Mesenchymal stem cell (in vitro differentiated cells and primary cell): ENCODE results near the gene FOXN4.

ENCODE experiments used
- DNase-seq: peaks from one replicate; pipeline ENCODE4 v3.0.0-alpha.2; 2013
- H2AFZ ChIP-seq: one replicate; pipeline ENCODE4 v1.6.1; 2013; ENCODE audit warnings: low read depth, mild to moderate bottlenecking, control low read depth, inconsistent platforms, low read length, moderate library complexity
- H2AK5ac ChIP-seq: 2 replicates; pipeline ENCODE4 v1.6.1; 2013; ENCODE audit warnings: low read length, moderate library complexity, mild to moderate bottlenecking, inconsistent platforms; ENCODE audit not compliant: severe bottlenecking
- H2BK120ac ChIP-seq: one replicate; pipeline ENCODE4 v1.6.1; 2013; ENCODE audit warnings: low read depth, mild to moderate bottlenecking, inconsistent platforms, low read length, moderate library complexity
- H2BK12ac ChIP-seq, 2 experiments: one replicate each; pipeline ENCODE4 v1.6.1; 2013; ENCODE audit warnings: inconsistent platforms in 2 of 2, low read length in 2 of 2, mild to moderate bottlenecking in 2 of 2, moderate library complexity in 2 of 2, control low read depth in 1 of 2
- H2BK15ac ChIP-seq: one replicate; pipeline ENCODE4 v1.6.1; 2013; ENCODE audit warnings: mild to moderate bottlenecking, low read depth, inconsistent platforms; ENCODE audit not compliant: poor library complexity, severe bottlenecking
- H2BK5ac ChIP-seq: 2 replicates; pipeline ENCODE4 v1.6.1; 2013; ENCODE audit warnings: low read depth, mild to moderate bottlenecking, low read length, control low read depth, inconsistent platforms; ENCODE audit not compliant: poor library complexity, severe bottlenecking
- H3K14ac ChIP-seq, 2 experiments: one replicate each; pipeline ENCODE4 v1.6.1; 2013; ENCODE audit warnings: inconsistent platforms in 2 of 2, low read length in 2 of 2, control low read depth in 1 of 2, mild to moderate bottlenecking in 1 of 2, moderate library complexity in 1 of 2
- H3K18ac ChIP-seq, 2 experiments: one replicate each; pipeline ENCODE4 v1.6.1; 2013; ENCODE audit warnings: inconsistent platforms in 2 of 2, low read length in 2 of 2, control low read depth in 1 of 2, low read depth in 1 of 2, mild to moderate bottlenecking in 1 of 2
- H3K23ac ChIP-seq, 2 experiments: one replicate each; pipeline ENCODE4 v1.6.1; 2013; ENCODE audit warnings: inconsistent platforms in 2 of 2, low read length in 2 of 2, mild to moderate bottlenecking in 2 of 2, moderate library complexity in 2 of 2, control low read depth in 1 of 2
- H3K27ac ChIP-seq: 2 replicates; pipeline ENCODE4 v1.5.1; 2013; ENCODE audit warnings: mild to moderate bottlenecking, moderate library complexity, low read length, control low read depth, inconsistent platforms; ENCODE audit not compliant: poor library complexity, severe bottlenecking
- H3K27me3 ChIP-seq, 2 experiments: 2 replicates each; pipeline versions ENCODE4 v1.6.1 to v1.7.0; 2013; ENCODE audit warnings: low read length in 2 of 2, mild to moderate bottlenecking in 2 of 2, moderate library complexity in 2 of 2, control low read depth in 1 of 2, inconsistent platforms in 1 of 2; ENCODE audit not compliant: control insufficient read depth in 1 of 2, insufficient read depth in 1 of 2
- H3K36me3 ChIP-seq, 2 experiments: 2 replicates each; pipeline versions ENCODE4 v1.6.1 to v1.7.0; 2013; ENCODE audit warnings: low read length in 2 of 2, control low read depth in 1 of 2, inconsistent platforms in 1 of 2, low read depth in 1 of 2, mild to moderate bottlenecking in 1 of 2; ENCODE audit not compliant: insufficient read depth in 2 of 2, control insufficient read depth in 1 of 2
- H3K4ac ChIP-seq, 2 experiments: one replicate each; pipeline ENCODE4 v1.6.1; 2013; ENCODE audit warnings: inconsistent platforms in 2 of 2, low read length in 2 of 2, mild to moderate bottlenecking in 2 of 2, moderate library complexity in 2 of 2, control low read depth in 1 of 2, low read depth in 1 of 2
- H3K4me1 ChIP-seq: 2 replicates; pipeline ENCODE4 v1.6.1; 2013; ENCODE audit warnings: low read depth, low read length, control low read depth; ENCODE audit not compliant: control insufficient read depth, insufficient read depth
- H3K4me2 ChIP-seq: 2 replicates; pipeline ENCODE4 v1.6.1; 2013; ENCODE audit warnings: low read length, mild to moderate bottlenecking, inconsistent platforms; ENCODE audit not compliant: poor library complexity, severe bottlenecking
- H3K4me3 ChIP-seq, 2 experiments: 2 replicates each; pipeline versions ENCODE4 v1.5.1 to v1.7.0; 2013; ENCODE audit warnings: low read length in 2 of 2, mild to moderate bottlenecking in 2 of 2, control low read depth in 1 of 2, low read depth in 1 of 2; ENCODE audit not compliant: insufficient read depth in 1 of 2
- H3K79me1 ChIP-seq: replicated peaks from 2 replicates; pipeline ENCODE4 v1.6.1; 2013; ENCODE audit warnings: mild to moderate bottlenecking, control low read depth, low read length, inconsistent platforms; ENCODE audit not compliant: poor library complexity, severe bottlenecking
- H3K9ac ChIP-seq: 2 replicates; pipeline ENCODE4 v1.7.0; 2013; ENCODE audit warnings: mild to moderate bottlenecking, low read length, moderate library complexity
- H3K9me3 ChIP-seq: 2 replicates; pipeline ENCODE4 v1.7.0; 2013; ENCODE audit warnings: mild to moderate bottlenecking, low read length; ENCODE audit not compliant: control insufficient read depth
- H4K8ac ChIP-seq: one replicate; pipeline ENCODE4 v1.6.1; 2013; ENCODE audit warnings: inconsistent platforms, mild to moderate bottlenecking, low read length, moderate library complexity
- H4K91ac ChIP-seq: one replicate; pipeline ENCODE4 v1.6.1; 2013; ENCODE audit warnings: mild to moderate bottlenecking, low read length, inconsistent platforms
- WGBS: methylation state at CpG from one replicate; pipeline ENCODE4 v1.1.7; 2013; ENCODE audit warnings: mixed read lengths; 5-methylcytosine and 5-hydroxymethylcytosine counted together

The FOXN4 gene

GRCh38 chr12:109266106-109266879 is 42.8 kb downstream of the FOXN4 start:
- H3K4ac ChIP-seq: no peak overlapping the region
- H3K4me1 ChIP-seq: no peaks in the 10 kb centered on the region
- H2AFZ ChIP-seq: no peak overlapping the region
- WGBS: 79% methylated on average over 14 of the region's 16 CpGs
- no peak for DNase-seq
- H3K9me3 ChIP-seq: peaks cover 8% of the 10 kb centered on the region
- no peak overlapping the region for H2BK120ac ChIP-seq
- no peak overlapping the region for H3K23ac ChIP-seq
- no peak overlapping the region for H2AK5ac ChIP-seq
- H3K18ac ChIP-seq: no peak overlapping the region
- H4K8ac ChIP-seq: no peak overlapping the region
- H3K14ac ChIP-seq: no peak overlapping the region
- H2BK15ac ChIP-seq: no peak overlapping the region
- H3K79me1 ChIP-seq: no peaks in the 10 kb centered on the region
- H3K4me2 ChIP-seq: no peak overlapping the region
- no peak overlapping the region for H3K9ac ChIP-seq
- no peak overlapping the region for H2BK5ac ChIP-seq
- no peaks in the 10 kb centered on the region for H3K27me3 ChIP-seq
- H2BK12ac ChIP-seq: no peak overlapping the region
- peaks cover 9 to 16% of the 10 kb centered on the region in 2 experiments for H3K36me3 ChIP-seq
- no peak overlapping the region for H4K91ac ChIP-seq
- H3K27ac ChIP-seq: no peak overlapping the region
- no peak overlapping the region for H3K4me3 ChIP-seq

GRCh38 chr12:109264943-109265650 is 44.0 kb downstream of the FOXN4 start:
- 96% methylated on average over 27 of the region's 27 CpGs for WGBS

DNA sequence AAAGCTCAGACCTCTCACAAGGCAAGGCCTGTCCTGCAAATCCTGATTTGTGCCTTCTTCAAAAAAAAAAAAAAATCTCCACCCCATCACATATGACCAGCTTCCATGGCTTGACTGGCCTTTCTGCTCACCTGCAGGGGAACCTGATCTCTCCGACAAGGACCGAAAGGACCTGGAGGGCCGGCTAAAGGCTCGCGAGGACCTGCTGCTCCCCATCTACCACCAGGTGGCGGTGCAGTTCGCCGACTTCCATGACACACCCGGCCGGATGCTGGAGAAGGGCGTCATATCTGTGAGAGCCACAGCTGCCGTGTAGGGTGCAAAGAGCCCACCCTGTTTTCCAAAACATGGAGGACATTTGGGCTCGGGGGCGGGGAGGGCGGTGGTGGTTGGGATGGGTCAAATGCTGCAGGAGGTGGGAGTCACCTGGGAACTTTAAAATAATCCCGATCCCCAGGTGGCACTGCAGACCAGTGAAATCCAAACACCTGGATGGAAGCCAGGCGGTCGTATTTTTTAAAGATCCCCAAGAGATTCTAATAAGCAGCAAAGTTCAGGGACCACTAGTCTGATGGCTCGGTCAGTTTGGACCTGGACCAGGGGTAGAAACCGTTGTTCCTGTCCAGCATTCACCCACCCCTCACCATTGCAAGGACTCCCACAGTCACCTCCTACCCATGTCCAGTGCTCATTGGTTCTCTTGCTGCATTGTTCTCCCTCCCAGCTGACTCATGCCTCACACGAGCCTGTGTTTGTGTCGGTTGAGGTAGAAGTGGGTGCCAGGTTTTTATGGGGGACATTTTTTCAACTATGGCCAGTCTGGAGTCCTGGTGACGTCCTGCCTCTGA is 44.8 kb downstream of the FOXN4 start:
- no peak overlapping the region for H2BK12ac ChIP-seq
- H3K18ac ChIP-seq: no peak overlapping the region
- peak overlapping the region; percentile 30 for H2AFZ ChIP-seq
- H3K4me2 ChIP-seq: no peak overlapping the region
- no peak overlapping the region for H4K91ac ChIP-seq
- peaks cover 9 to 31% of the 10 kb centered on the region in 2 experiments for H3K36me3 ChIP-seq
- H3K9me3 ChIP-seq: no peaks in the 10 kb centered on the region
- H3K9ac ChIP-seq: no peak overlapping the region
- H2AK5ac ChIP-seq: no peak overlapping the region
- no peak overlapping the region for H3K4me3 ChIP-seq
- H4K8ac ChIP-seq: no peak overlapping the region
- no peaks in the 10 kb centered on the region for H3K27me3 ChIP-seq
- no peak overlapping the region for H2BK15ac ChIP-seq
- H2BK5ac ChIP-seq: no peak overlapping the region
- no peaks in the 10 kb centered on the region for H3K4me1 ChIP-seq
- no peak overlapping the region for H3K4ac ChIP-seq
- H2BK120ac ChIP-seq: no peak overlapping the region
- H3K14ac ChIP-seq: no peak overlapping the region
- H3K79me1 ChIP-seq: no peaks in the 10 kb centered on the region
- H3K23ac ChIP-seq: no peak overlapping the region
- H3K27ac ChIP-seq: no peak overlapping the region
- peak; percentile 43 for DNase-seq
- WGBS: 30% methylated on average over 23 of the region's 23 CpGs

More at GRCh38 chr12:109264943-109265650, 44.0 kb downstream of the FOXN4 start:
- Histone ChIP-seq H3K23ac (no peak overlapping the region), H2BK5ac (no peak overlapping the region), H3K4me3 (no peak overlapping the region), H3K4ac (no peak overlapping the region), H3K14ac (no peak overlapping the region), H3K79me1 (no peaks in the 10 kb centered on the region), H4K8ac (no peak overlapping the region), H3K4me1 (no peaks in the 10 kb centered on the region), H2AFZ (no peak overlapping the region), H2AK5ac (no peak overlapping the region), H2BK12ac (no peak overlapping the region), H3K9me3 (no peaks in the 10 kb centered on the region), H2BK15ac (no peak overlapping the region), H3K27me3 (no peaks in the 10 kb centered on the region), H3K4me2 (no peak overlapping the region), H4K91ac (no peak overlapping the region), H2BK120ac (no peak overlapping the region), H3K9ac (no peak overlapping the region), H3K27ac (no peak overlapping the region), H3K36me3 (peaks cover 9 to 26% of the 10 kb centered on the region in 2 experiments), H3K18ac (no peak overlapping the region)
- DNase-seq: no peak

DNA sequence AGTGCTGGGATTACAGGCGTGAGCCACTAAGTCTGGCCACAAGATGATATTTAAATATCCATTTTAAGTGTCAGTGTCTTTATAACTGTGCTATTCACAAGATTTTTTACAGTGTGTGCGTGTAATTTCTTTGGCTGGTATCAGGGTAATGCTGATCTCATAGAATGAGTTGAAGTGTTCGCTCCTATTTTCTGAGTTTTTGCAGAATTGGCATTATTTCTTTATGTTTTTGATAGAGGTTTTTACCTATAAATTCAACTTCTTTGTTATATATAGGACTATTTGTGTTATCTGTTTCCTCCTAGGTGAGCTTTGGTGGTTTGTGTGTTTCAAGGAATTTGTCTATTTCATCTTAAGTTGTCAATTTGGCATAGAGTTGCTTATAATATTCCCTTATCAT is 45.6 kb downstream of the FOXN4 start:
- H2BK12ac ChIP-seq: no peak overlapping the region
- no peak overlapping the region for H3K4ac ChIP-seq
- H3K23ac ChIP-seq: no peak overlapping the region
- H3K9ac ChIP-seq: no peak overlapping the region
- no peak overlapping the region for H3K4me3 ChIP-seq
- H3K4me1 ChIP-seq: no peaks in the 10 kb centered on the region
- H3K18ac ChIP-seq: no peak overlapping the region
- H2BK15ac ChIP-seq: no peak overlapping the region
- no peak overlapping the region for H2AFZ ChIP-seq
- H3K9me3 ChIP-seq: no peaks in the 10 kb centered on the region
- peaks cover 9 to 31% of the 10 kb centered on the region in 2 experiments for H3K36me3 ChIP-seq
- H3K14ac ChIP-seq: no peak overlapping the region
- no peak overlapping the region for H2BK120ac ChIP-seq
- no peak overlapping the region for H3K4me2 ChIP-seq
- H2AK5ac ChIP-seq: no peak overlapping the region
- H4K8ac ChIP-seq: no peak overlapping the region
- no peak overlapping the region for H3K27ac ChIP-seq
- no peak for DNase-seq
- H2BK5ac ChIP-seq: no peak overlapping the region
- no peaks in the 10 kb centered on the region for H3K27me3 ChIP-seq
- WGBS: 93% methylated on average over 2 of the region's 3 CpGs
- no peak overlapping the region for H4K91ac ChIP-seq
- no peaks in the 10 kb centered on the region for H3K79me1 ChIP-seq
